AML-193 (cell line): ENCODE results near the gene ARHGAP44.

Experiments
- DNase-seq, 2 experiments: peaks; one replicate each; lab custom pipeline; 2025; lab: John Stamatoyannopoulos, UW

The ARHGAP44 gene

GRCh38 chr17:12995106-12995895 is 206.0 kb downstream of the ARHGAP44 start:
- DNase-seq: no peak

- DNase-seq: no peak
Measured at GRCh38 chr17:12995896-12996295, 206.6 kb downstream of the ARHGAP44 start.

- no peak for DNase-seq
Measured at GRCh38 chr17:12996357-12996756, 207.1 kb downstream of the ARHGAP44 start.

- DNase-seq: no peak
Measured at GRCh38 chr17:12996941-12997340, 207.6 kb downstream of the ARHGAP44 start.

- DNase-seq: no peak
Measured at GRCh38 chr17:12998461-12998860, 209.2 kb downstream of the ARHGAP44 start.

GRCh38 chr17:12998874-12999273 is 209.6 kb downstream of the ARHGAP44 start:
- no peak for DNase-seq

- DNase-seq: no peak
Measured at GRCh38 chr17:13000561-13000960, 211.3 kb downstream of the ARHGAP44 start.

- no peak for DNase-seq
Measured at GRCh38 chr17:13001991-13002615, 212.8 kb downstream of the ARHGAP44 start.

- DNase-seq: no peak
Measured at GRCh38 chr17:13002761-13003453, 213.6 kb downstream of the ARHGAP44 start.

- DNase-seq: no peak
Measured at GRCh38 chr17:13003454-13003851, 214.2 kb downstream of the ARHGAP44 start.

- DNase-seq: no peak
Measured at GRCh38 chr17:13003927-13004326, 214.6 kb downstream of the ARHGAP44 start.

- DNase-seq: no peak
Measured at GRCh38 chr17:13004336-13004735, 215.0 kb downstream of the ARHGAP44 start.

GRCh38 chr17:13005530-13005929 is 216.2 kb downstream of the ARHGAP44 start:
- DNase-seq: no peak

- DNase-seq: no peak
Measured at GRCh38 chr17:13008461-13008860, 219.2 kb downstream of the ARHGAP44 start.

- no peak for DNase-seq
Measured at GRCh38 chr17:13010959-13011358, 221.7 kb downstream of the ARHGAP44 start.

GRCh38 chr17:13014801-13015200 is 225.5 kb downstream of the ARHGAP44 start:
- DNase-seq: no peak

GRCh38 chr17:13016881-13017654 is 227.8 kb downstream of the ARHGAP44 start:
- DNase-seq: peak; percentile 5 to 10

- peak; percentile 75 to 77 for DNase-seq
Measured at GRCh38 chr17:13017655-13018459, 228.6 kb downstream of the ARHGAP44 start, which contains the start of gene ELAC2. TSS of gene ELAC2 (minus strand) at chr17:13018027. CDS start at chr17:13017947, 80 bp downstream.

GRCh38 chr17:13024016-13024415 is 234.7 kb downstream of the ARHGAP44 start:
- DNase-seq: no peak

GRCh38 chr17:13024526-13025257 is 235.4 kb downstream of the ARHGAP44 start:
- peak; percentile 4 to 7 for DNase-seq

- DNase-seq: no peak
Measured at GRCh38 chr17:13025258-13025627, 235.9 kb downstream of the ARHGAP44 start.
